GM18505 (cell line): ENCODE measurements around the gene PIAS1.
"Not testable (repeated sequence)": the region's sequence is repeated elsewhere in the genome, so short reads cannot be mapped to it uniquely, and the experiment has no call there.

Source experiments
- ATAC-seq: cut with Tn5 transposase; IDR thresholded peaks from one replicate; pipeline ENCODE4 v1.9.1; 2021; ENCODE audit not compliant: unreplicated experiment
- POLR2A ChIP-seq: IDR thresholded peaks from 4 replicates; pipeline ENCODE4 v1.6.1; 2011; ENCODE audit warnings: borderline replicate concordance; ENCODE audit not compliant: insufficient read depth, insufficient read length; ENCODE audit errors: extremely low read depth

Gene PIAS1

GRCh38 chr15:68197661-68198437 lies 143.7 kb downstream of the PIAS1 start:
- no peak for ATAC-seq
- no peak for TF ChIP-seq POLR2A

GRCh38 chr15:68199340-68199739 lies 145.2 kb downstream of the PIAS1 start:
- TF ChIP-seq POLR2A: peak; percentile 18
- no peak for ATAC-seq

- no peak for ATAC-seq
- no peak for TF ChIP-seq POLR2A
These were observed 146.1 kb downstream of the PIAS1 start for GRCh38 chr15:68200016-68200861.

GRCh38 chr15:68201153-68201878 lies 147.2 kb downstream of the PIAS1 start:
- TF ChIP-seq POLR2A: no peak
- ATAC-seq: no peak

- no peak for TF ChIP-seq POLR2A
- ATAC-seq: no peak
These were observed 147.8 kb downstream of the PIAS1 start for GRCh38 chr15:68201879-68202261.

- ATAC-seq: not testable (repeated sequence)
These were observed 148.9 kb downstream of the PIAS1 start for GRCh38 chr15:68202994-68203393.

GRCh38 chr15:68203486-68203885 lies 149.4 kb downstream of the PIAS1 start:
- ATAC-seq: no peak
- no peak for TF ChIP-seq POLR2A

- ATAC-seq: no peak
These were observed 149.8 kb downstream of the PIAS1 start for GRCh38 chr15:68203956-68204355.

GRCh38 chr15:68204361-68204760 lies 150.2 kb downstream of the PIAS1 start:
- no peak for ATAC-seq
- no peak for TF ChIP-seq POLR2A

More at GRCh38 chr15:68203956-68204355, 149.8 kb downstream of the PIAS1 start:
- no peak for TF ChIP-seq POLR2A

GRCh38 chr15:68204776-68205557 lies 150.9 kb downstream of the PIAS1 start, which contains the start of gene CALML4:
TSS of gene CALML4 (minus strand) at chr15:68205332. CDS start at chr15:68205247, 85 bp downstream.
- TF ChIP-seq POLR2A: no peak
- no peak for ATAC-seq

GRCh38 chr15:68205558-68205944 lies 151.4 kb downstream of the PIAS1 start:
- no peak for ATAC-seq
- no peak for TF ChIP-seq POLR2A

- no peak for ATAC-seq
- no peak for TF ChIP-seq POLR2A
These were observed 151.9 kb downstream of the PIAS1 start for GRCh38 chr15:68205954-68206539.
